ENCODE results near the gene SYNPR. TPM values are rescaled to one million over a fixed set of nuclear protein-coding genes. Genes with fewer than 3 reads are reported as not detected.

Gene SYNPR
- total RNA-seq (1 to 10 TPM in 1 of 4 donors, under 1 TPM in 3; 0.16 to 1.4 (median 0.32) TPM), polyA plus RNA-seq (under 1 TPM in 1 of 3 donors, not detected in 2; 0.32 TPM)

DNA sequence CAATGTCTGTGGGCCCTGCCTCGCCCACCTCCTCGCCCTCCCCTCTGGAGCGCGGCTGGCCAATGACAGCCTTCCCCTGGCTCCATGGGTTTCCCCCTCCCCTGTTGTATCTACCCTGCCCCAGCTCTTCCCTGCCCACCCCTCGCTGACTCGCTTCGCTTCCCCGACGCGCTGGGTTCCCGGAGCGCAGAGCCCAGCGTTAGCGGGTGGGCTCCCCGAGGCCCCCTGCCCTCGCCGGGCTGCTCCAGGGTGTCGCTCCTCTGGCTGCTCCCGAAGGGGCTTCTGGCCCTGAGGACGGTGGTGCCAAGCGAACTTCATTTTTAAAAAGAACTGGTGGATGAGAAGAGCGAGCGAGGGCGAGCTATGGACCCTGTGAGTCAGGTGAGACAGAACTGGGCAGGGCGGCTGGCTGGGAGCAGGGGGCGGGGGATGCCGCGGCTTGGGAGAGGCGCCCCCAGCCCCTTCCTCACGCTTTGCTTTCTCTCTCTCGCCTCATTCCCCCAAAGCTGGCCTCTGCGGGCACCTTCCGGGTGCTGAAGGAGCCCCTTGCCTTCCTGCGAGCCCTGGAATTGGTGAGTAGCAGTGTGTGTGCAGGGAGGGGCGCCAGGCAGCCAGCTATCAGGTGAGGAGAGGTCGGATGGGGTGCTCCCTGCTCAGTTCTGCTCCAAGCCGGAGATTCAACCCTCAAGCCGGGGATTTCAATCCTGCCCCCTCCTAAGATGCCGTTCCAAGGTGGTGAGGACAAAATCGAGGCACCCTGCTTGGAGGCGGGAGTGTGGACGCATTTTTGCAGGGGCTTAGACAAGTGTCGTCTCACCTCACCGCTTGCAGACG, at the start of gene SYNPR:
TSS of gene SYNPR (plus strand) at position 138 of the 834 bp plus-strand sequence.
- Histone ChIP-seq H3K36me3 (no peaks in the 10 kb centered on the region), H3K27ac (no peak within 1 kb of the TSS), H3K4me3 (peak within 1 kb of the TSS in 1 of 4 donors; percentile 10), H3K9me3 (no peaks in the 10 kb centered on the region), H3K4me1 (peaks cover 0 to 14% (median 6%) of the 10 kb centered on the region in 4 donors), H3K27me3 (peaks cover 6 to 35% (median 16%) of the 10 kb centered on the region in 3 donors)
- no peak for TF ChIP-seq POLR2A (IDR thresholded peaks at IDR 0.05)
- TF ChIP-seq, protein P1, sequence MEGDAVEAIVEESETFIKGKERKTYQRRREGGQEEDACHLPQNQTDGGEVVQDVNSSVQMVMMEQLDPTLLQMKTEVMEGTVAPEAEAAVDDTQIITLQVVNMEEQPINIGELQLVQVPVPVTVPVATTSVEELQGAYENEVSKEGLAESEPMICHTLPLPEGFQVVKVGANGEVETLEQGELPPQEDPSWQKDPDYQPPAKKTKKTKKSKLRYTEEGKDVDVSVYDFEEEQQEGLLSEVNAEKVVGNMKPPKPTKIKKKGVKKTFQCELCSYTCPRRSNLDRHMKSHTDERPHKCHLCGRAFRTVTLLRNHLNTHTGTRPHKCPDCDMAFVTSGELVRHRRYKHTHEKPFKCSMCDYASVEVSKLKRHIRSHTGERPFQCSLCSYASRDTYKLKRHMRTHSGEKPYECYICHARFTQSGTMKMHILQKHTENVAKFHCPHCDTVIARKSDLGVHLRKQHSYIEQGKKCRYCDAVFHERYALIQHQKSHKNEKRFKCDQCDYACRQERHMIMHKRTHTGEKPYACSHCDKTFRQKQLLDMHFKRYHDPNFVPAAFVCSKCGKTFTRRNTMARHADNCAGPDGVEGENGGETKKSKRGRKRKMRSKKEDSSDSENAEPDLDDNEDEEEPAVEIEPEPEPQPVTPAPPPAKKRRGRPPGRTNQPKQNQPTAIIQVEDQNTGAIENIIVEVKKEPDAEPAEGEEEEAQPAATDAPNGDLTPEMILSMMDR (IDR thresholded peaks at IDR 0.05): no peak
- no peak for TF ChIP-seq EP300 (IDR thresholded peaks at IDR 0.05)
- TF ChIP-seq POLR2AphosphoS5 (IDR thresholded peaks at IDR 0.05): no peak
- DNase-seq: no peak
- intact Hi-C loops (cut with DNase I): no loop called here
- 4 to 16% methylated on average over 45 of the region's 45 CpGs for WGBS, 2 donors

DNA sequence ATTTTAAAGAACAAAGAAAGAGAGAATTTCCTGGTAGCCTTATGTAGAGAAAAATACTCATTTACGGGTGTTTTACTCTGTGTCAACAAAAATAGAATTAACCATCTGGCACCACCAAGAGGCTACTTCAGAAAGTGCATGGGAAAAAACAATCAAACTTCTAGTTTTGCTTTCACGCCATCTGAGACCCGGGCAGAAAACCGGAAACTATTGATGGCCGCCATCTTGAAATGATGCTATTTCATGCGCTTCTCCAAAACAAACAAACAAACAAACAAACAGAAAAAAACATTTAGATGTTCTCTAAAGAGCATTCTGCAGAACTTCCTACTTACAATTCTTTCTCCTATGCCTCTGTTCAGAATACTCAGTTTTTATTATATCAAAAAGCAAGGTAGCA, 49.4 kb upstream of the SYNPR start:
- Histone ChIP-seq H3K4me3 (no peak overlapping the region), H3K9me3 (no peaks in the 10 kb centered on the region), H3K27me3 (no peaks in the 10 kb centered on the region), H3K4me1 (no peaks in the 10 kb centered on the region), H3K36me3 (no peaks in the 10 kb centered on the region), H3K27ac (no peak overlapping the region)
- TF ChIP-seq, protein P1 (IDR thresholded peaks at IDR 0.05): peak in 3 of 4 experiments; percentile 18 to 43 (median 37)
- no peak for TF ChIP-seq POLR2A (IDR thresholded peaks at IDR 0.05)
- no peak for TF ChIP-seq EP300 (IDR thresholded peaks at IDR 0.05)
- no peak for TF ChIP-seq POLR2AphosphoS5 (IDR thresholded peaks at IDR 0.05)
- intact Hi-C loops (cut with DNase I): no loop called here
- 7 to 23% methylated on average over 6 of the region's 6 CpGs for WGBS, 2 donors
- DNase-seq: no peak

DNA sequence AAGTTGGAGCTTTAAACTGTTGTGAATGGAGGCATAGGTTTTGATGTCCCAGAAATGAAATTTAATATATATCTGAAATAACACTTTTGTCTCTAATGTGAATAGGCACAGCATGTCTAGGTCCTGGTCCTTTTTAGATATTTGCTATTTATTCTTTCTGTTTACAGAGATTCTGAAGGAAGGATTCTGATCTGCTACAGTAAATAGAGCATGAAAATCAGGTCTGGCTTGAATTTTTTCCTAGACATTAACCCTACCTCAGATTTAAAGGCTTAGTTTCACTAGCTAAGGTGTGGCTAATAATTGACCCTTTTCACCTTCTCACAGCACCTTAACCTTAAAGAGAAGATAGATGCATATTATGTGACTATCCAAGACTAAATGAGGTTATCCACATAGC, 48.0 kb upstream of the SYNPR start:
- intact Hi-C loops (cut with DNase I): no loop called here
- H3K36me3 ChIP-seq: no peaks in the 10 kb centered on the region
- DNase-seq: no peak
- TF ChIP-seq EP300 (IDR thresholded peaks at IDR 0.05) (no peak), POLR2A (IDR thresholded peaks at IDR 0.05) (no peak), POLR2AphosphoS5 (IDR thresholded peaks at IDR 0.05) (no peak)
- TF ChIP-seq, protein P1 (IDR thresholded peaks at IDR 0.05): no peak
- no peak overlapping the region for H3K4me3 ChIP-seq
- no peaks in the 10 kb centered on the region for H3K9me3 ChIP-seq
- no peaks in the 10 kb centered on the region for H3K4me1 ChIP-seq
- H3K27ac ChIP-seq: no peak overlapping the region
- no peaks in the 10 kb centered on the region for H3K27me3 ChIP-seq

DNA sequence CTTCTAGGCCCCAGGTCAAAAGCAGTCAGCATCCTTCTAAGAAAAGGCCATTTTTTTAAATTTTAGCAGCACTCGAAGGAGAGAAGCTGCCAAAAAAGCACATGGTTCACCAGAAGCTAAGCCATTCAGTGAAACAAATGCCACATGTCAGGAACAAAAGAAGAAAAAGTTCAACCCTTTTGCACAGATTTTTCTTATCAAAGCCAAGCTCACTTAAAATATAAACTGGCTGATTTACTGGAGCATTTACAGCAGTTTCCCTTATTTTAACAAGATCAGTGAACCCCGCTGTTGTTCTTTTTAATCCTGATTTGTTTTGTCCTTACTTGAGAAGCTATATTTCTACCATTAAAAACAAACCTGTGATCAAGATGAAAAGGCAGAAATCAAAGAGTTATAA, 46.5 kb upstream of the SYNPR start:
- TF ChIP-seq, protein P1 (IDR thresholded peaks at IDR 0.05): no peak
- TF ChIP-seq POLR2AphosphoS5 (IDR thresholded peaks at IDR 0.05) (no peak), EP300 (IDR thresholded peaks at IDR 0.05) (no peak), POLR2A (IDR thresholded peaks at IDR 0.05) (no peak)
- WGBS, 2 donors: 78 to 84% methylated on average over 2 of the region's 2 CpGs
- no peaks in the 10 kb centered on the region for H3K9me3 ChIP-seq
- intact Hi-C loops (cut with DNase I): no loop called here
- H3K4me1 ChIP-seq: no peaks in the 10 kb centered on the region
- no peaks in the 10 kb centered on the region for H3K36me3 ChIP-seq
- H3K4me3 ChIP-seq: no peak overlapping the region
- H3K27me3 ChIP-seq: no peaks in the 10 kb centered on the region
- DNase-seq: no peak
- H3K27ac ChIP-seq: no peak overlapping the region
